Stimulated activated CD4-positive, alpha-beta T cell treated with anti-CD3 and anti-CD28 coated beads, Interleukin-15, amount 100 ng/mL, for 24 hours (primary cell): Measurements from ENCODE around the gene LMF1.
"Not testable (repeated sequence)": the region's sequence is repeated elsewhere in the genome, so short reads cannot be mapped to it uniquely, and the experiment has no call there.

Experiments used
- DNase-seq: peaks from one replicate; pipeline ENCODE4 v3.0.0-alpha.2; 2020

Gene LMF1

GRCh38 chr16:969508-970385 lies 1.0 kb downstream of the LMF1 start:
- peak; percentile 41 for DNase-seq

GRCh38 chr16:968620-969019 lies 2.2 kb downstream of the LMF1 start:
- DNase-seq, result no peak

GRCh38 chr16:967546-968295 lies 3.1 kb downstream of the LMF1 start:
- DNase-seq, result no peak

GRCh38 chr16:967077-967541 lies 3.7 kb downstream of the LMF1 start:
- DNase-seq, result no peak

- DNase-seq, result no peak
Measured at GRCh38 chr16:966505-966904, 4.3 kb downstream of the LMF1 start.

GRCh38 chr16:966035-966434 lies 4.7 kb downstream of the LMF1 start:
- DNase-seq, result no peak

GRCh38 chr16:965487-965886 lies 5.3 kb downstream of the LMF1 start:
- DNase-seq, result no peak

GRCh38 chr16:965036-965395 lies 5.8 kb downstream of the LMF1 start:
- DNase-seq, result no peak

- DNase-seq, result peak; percentile 76
Measured at GRCh38 chr16:964356-965035, 6.3 kb downstream of the LMF1 start.

GRCh38 chr16:963913-964312 lies 6.9 kb downstream of the LMF1 start:
- DNase-seq, result peak; percentile 20

GRCh38 chr16:962901-963814 lies 7.6 kb downstream of the LMF1 start:
- DNase-seq, result no peak

- DNase-seq, result no peak
Measured at GRCh38 chr16:962366-962765, 8.4 kb downstream of the LMF1 start.

- no peak for DNase-seq
Measured at GRCh38 chr16:959232-960040, 11.3 kb downstream of the LMF1 start.

GRCh38 chr16:955766-956165 lies 15.0 kb downstream of the LMF1 start:
- not testable (repeated sequence) for DNase-seq

GRCh38 chr16:953818-954217 lies 17.0 kb downstream of the LMF1 start:
- not testable (repeated sequence) for DNase-seq

- no peak for DNase-seq
Measured at GRCh38 chr16:952321-952720, 18.5 kb downstream of the LMF1 start.

- no peak for DNase-seq
Measured at GRCh38 chr16:951660-952301, 19.0 kb downstream of the LMF1 start.

GRCh38 chr16:950733-951573 lies 19.8 kb downstream of the LMF1 start:
- not testable (repeated sequence) for DNase-seq

GRCh38 chr16:948767-949166 lies 22.0 kb downstream of the LMF1 start:
- DNase-seq, result not testable (repeated sequence)

GRCh38 chr16:947922-948303 lies 22.9 kb downstream of the LMF1 start:
- DNase-seq, result not testable (repeated sequence)
